ENCODE results near the gene FBP1. TPM values are rescaled to one million over a fixed set of nuclear protein-coding genes. Genes with fewer than 3 reads are reported as not detected.

The FBP1 gene
- total RNA-seq, 1 experiment from 2014 or later = 1.9 TPM

DNA sequence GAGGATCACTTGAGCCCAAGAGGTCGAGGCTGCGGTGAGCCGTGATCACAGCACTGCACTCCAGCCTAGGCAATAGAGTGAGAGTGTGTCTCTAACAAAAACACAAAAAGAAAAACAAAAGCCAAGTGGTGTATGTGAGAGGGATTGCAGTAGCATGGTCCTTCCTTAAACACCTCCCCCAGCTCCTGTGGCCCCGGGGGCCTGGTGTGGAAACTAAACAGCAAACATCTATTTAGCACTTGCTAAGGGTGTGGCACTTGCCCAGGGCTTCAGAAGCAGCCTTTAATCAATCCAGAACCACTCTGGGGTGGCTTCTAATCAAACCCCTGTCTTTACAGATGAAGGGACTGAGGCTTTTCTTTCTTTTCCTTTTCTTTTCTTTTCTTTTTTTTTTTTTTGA is 4.4 kb upstream of the FBP1 start:
- no CpG with 5 or more reads among the region's 4 CpGs for WGBS (ENCODE audit: extremely low coverage, insufficient read length, low lambda C conversion rate)
- Histone ChIP-seq H3K79me2 (ENCODE audit: insufficient read depth, low read length) (no peaks in the 10 kb centered on the region), H3K9ac (ENCODE audit: extremely low read depth, insufficient read length, low read length) (no peak overlapping the region), H2BK15ac (ENCODE audit: low read depth, low read length) (no peak overlapping the region), H3K18ac (ENCODE audit: insufficient read length, low read depth, low read length) (no peak overlapping the region), H3T11ph (ENCODE audit: low read length) (no peak overlapping the region), H3K27ac (ENCODE audit: insufficient read length, low read depth, low read length) (no peak overlapping the region), H2BK20ac (ENCODE audit: low read depth, low read length, poor library complexity, severe bottlenecking) (no peak overlapping the region), H3K4ac (ENCODE audit: low read depth, low read length) (no peak overlapping the region), H3K9me3 (ENCODE audit: control insufficient read depth, low read depth, low read length) (no peaks in the 10 kb centered on the region), H2AK5ac (ENCODE audit: insufficient read length, low read length) (no peak overlapping the region), H3K23ac (ENCODE audit: insufficient read length, low read depth, low read length) (no peak overlapping the region), H3K56ac (ENCODE audit: insufficient read length, low read depth, low read length) (no peak overlapping the region), H3K4me1 (ENCODE audit: insufficient read depth, low read length) (peaks cover 4% of the 10 kb centered on the region; the same call in 1 of the 2 replicates), H4K8ac (replicated peaks; ENCODE audit: insufficient read length, low read depth, low read length) (no peak overlapping the region), H3K23me2 (ENCODE audit: insufficient read length, low read depth, low read length, poor library complexity, severe bottlenecking) (peaks cover 7% of the 10 kb centered on the region), H2BK12ac (ENCODE audit: insufficient read length, low read depth, low read length) (no peak overlapping the region), H2AFZ (ENCODE audit: low read length) (no peak overlapping the region), H3K27me3 (ENCODE audit: insufficient read depth, low read length) (peaks cover 26% of the 10 kb centered on the region; the same call in 1 of the 2 replicates), H2BK5ac (ENCODE audit: insufficient read length, low read length) (no peak overlapping the region), H3K79me1 (ENCODE audit: insufficient read depth, low read depth, low read length, poor library complexity, severe bottlenecking) (no peaks in the 10 kb centered on the region), H4K5ac (ENCODE audit: insufficient read length, low read depth, low read length) (no peak overlapping the region), H3K4me2 (ENCODE audit: insufficient read depth, insufficient read length, low read length) (no peak overlapping the region), H4K20me1 (ENCODE audit: control insufficient read depth, insufficient read depth, insufficient read length) (no peaks in the 10 kb centered on the region), H4K91ac (ENCODE audit: insufficient read length, low read depth, low read length) (no peak overlapping the region), H3K14ac (ENCODE audit: insufficient read depth, low read length) (no peak overlapping the region), H2BK120ac (ENCODE audit: low read depth, low read length, poor library complexity, severe bottlenecking) (no peak overlapping the region)
- TF ChIP-seq, protein P1, sequence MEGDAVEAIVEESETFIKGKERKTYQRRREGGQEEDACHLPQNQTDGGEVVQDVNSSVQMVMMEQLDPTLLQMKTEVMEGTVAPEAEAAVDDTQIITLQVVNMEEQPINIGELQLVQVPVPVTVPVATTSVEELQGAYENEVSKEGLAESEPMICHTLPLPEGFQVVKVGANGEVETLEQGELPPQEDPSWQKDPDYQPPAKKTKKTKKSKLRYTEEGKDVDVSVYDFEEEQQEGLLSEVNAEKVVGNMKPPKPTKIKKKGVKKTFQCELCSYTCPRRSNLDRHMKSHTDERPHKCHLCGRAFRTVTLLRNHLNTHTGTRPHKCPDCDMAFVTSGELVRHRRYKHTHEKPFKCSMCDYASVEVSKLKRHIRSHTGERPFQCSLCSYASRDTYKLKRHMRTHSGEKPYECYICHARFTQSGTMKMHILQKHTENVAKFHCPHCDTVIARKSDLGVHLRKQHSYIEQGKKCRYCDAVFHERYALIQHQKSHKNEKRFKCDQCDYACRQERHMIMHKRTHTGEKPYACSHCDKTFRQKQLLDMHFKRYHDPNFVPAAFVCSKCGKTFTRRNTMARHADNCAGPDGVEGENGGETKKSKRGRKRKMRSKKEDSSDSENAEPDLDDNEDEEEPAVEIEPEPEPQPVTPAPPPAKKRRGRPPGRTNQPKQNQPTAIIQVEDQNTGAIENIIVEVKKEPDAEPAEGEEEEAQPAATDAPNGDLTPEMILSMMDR (conservative IDR thresholded peaks at IDR 0.05) = no peak
- Mint-ChIP-seq H3K4me3 (no peak overlapping the region), H3K9me3 (no peaks in the 10 kb centered on the region; a peak in 1 of 5 replicates), H3K27me3 (ENCODE audit: low read depth) (peaks cover 94% of the 10 kb centered on the region), H3K27ac (no peak overlapping the region), H3K36me3 (ENCODE audit: insufficient read depth in 1 of 3, low read depth in 3 of 3) (peaks cover 0 to 2% (median 0%) of the 10 kb centered on the region in 3 experiments; a peak in 4 of 7 replicates), H3K4me1 (peaks cover 20 to 24% of the 10 kb centered on the region in 2 experiments)
- no peak for DNase-seq

All from H9 (cell line).